ENCODE results near the gene ZFP36. TPM values are rescaled to one million over a fixed set of nuclear protein-coding genes. Genes with fewer than 3 reads are reported as not detected.

The ZFP36 gene
- polyA plus RNA-seq, 2 of the 4 experiments (the other 2 are of a cell fraction), result 22.1 to 29.1 TPM

DNA sequence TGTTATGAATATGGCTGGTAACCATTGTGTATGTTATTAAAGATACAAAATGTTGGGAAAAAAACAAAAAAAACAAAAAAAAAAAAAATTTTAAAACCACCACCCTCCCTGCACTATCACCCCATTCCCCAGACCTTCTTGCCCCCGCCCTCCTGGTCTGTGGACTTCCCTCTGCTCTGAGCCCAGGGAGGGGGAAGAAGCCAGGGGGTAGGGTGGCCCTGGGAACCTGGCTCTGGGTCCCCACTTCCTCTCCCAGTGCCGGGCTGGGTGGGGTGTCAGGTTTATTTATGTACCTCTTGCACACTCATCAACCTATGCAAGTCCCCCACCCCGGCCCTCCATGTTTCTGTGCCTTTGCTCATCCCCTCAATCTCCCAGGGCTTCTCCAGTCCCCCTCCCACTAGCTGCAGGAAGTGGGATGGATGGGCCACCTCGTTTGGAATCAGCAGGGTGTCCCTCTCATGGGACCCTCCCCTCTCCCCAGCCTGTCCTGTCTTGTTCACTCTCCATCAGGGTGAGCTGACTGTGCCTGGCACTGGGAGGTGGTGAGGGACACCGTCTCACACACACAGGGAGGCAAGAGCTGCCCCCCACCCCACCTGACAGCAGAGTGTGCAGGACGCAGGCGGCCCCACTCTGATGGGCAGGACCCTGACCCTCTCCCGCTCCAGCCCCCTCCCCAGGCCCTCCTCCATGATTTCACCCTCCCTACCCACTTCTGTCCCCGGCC is 21.6 kb upstream of the ZFP36 start:
- DNase-seq (ENCODE audit: low read depth in 1 of 2, low spot score in 1 of 2), result no peak
- no peak for FAIRE-seq
- Histone ChIP-seq H3K4me1 (peaks cover 6% of the 10 kb centered on the region; the same call in 2 of the 3 replicates), H3K27ac (no peak overlapping the region), H3K4me3 (no peak overlapping the region), H3K9me3 (no peaks in the 10 kb centered on the region), H3K4me2 (no peak overlapping the region)
- TF ChIP-seq POLR2AphosphoS2 (conservative IDR thresholded peaks at IDR 0.05; ENCODE audit: low read length) (peak; percentile 30; the same call in 1 of the 2 replicates), TFCP2L1 (CRISPR knock-in tag; IDR thresholded peaks at IDR 0.05) (peak; percentile 41; the same call in 1 of the 2 replicates), HOXA7 (CRISPR knock-in tag; IDR thresholded peaks at IDR 0.05) (peak; percentile 41; the same call in 1 of the 2 replicates), JUN (IDR thresholded peaks at IDR 0.05) (peak in 1 of 2 experiments; percentile 17; a peak in 1 of 5 replicates), ZNF302 (CRISPR knock-in tag; IDR thresholded peaks at IDR 0.05) (no peak), KDM1A (IDR thresholded peaks at IDR 0.05; ENCODE audit: low read depth) (no peak)
- ChIA-PET POLR2A (interaction anchor here (1.0 kb wide), 1 partner anchor 13 kb away, joined by 4 read pairs; no protein-coding TSS in a partner anchor), CTCF (interaction anchor here (0.6 to 5.4 kb wide), 8 partner anchors 9 to 880 kb away, joined by 3 to 50 read pairs (median 4); partner anchors contain the start of genes MRPS12, PLEKHG2 and SARS2)
- ATAC-seq, result peak in 1 of 2 experiments; percentile 4; a peak in 1 of 6 replicates
- WGBS (ENCODE audit: missing lambda C conversion rate), result 75% methylated on average over 9 of the region's 9 CpGs

DNA sequence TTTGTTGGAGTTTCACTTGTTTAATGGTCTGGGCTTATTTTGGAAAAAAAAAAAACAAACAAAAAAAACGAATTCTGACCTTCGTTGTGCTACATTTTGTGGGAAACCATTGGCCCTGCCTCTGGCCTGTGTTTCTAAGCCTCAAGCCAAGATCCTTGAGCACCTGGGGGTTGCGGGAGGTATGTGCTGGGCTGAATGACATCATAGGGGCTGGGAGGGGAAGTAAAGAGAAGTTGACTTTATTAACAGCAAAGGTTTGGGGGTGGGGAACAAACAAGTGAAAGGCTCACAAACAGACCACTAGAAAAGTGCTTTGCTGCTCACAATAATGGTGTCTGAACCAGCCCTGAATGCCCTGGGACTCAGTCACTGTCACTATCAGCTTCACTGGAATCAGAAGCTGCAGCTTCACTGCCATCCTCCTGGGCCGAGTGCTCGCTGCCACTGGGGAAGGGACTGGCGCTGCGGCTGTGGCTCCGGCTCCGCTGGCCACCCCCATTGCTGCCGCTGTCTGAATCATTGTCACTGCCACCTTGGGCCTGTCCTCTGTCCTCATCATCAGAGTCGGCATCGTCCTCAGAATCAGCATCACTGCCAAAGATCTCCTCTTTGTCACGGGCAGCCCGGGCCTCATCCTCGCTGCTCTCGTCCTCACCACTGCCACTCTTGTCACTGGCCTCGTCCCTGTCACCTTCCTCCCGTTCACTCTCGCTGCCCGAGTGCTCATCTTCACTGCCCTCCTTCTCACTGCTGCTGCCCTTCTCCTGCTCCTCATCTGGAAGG is 20.8 kb upstream of the ZFP36 start:
- H3K27ac ChIP-seq, result no peak overlapping the region
- no peak for DNase-seq (ENCODE audit: low read depth in 1 of 2, low spot score in 1 of 2)
- no peak for ATAC-seq
- H3K4me1 ChIP-seq, result peaks cover 8% of the 10 kb centered on the region; the same call in 2 of the 3 replicates
- ChIA-PET CTCF (interaction anchor here (0.6 to 5.4 kb wide), 8 partner anchors 8 to 881 kb away, joined by 3 to 50 read pairs (median 4); partner anchors contain the start of genes MRPS12, PLEKHG2 and SARS2), POLR2A (interaction anchor here (1.0 kb wide), 1 partner anchor 12 kb away, joined by 4 read pairs; no protein-coding TSS in a partner anchor)
- peak; percentile 90 for FAIRE-seq
- WGBS (ENCODE audit: missing lambda C conversion rate), result 90% methylated on average over 20 of the region's 20 CpGs
- H3K9me3 ChIP-seq, result no peaks in the 10 kb centered on the region
- no peak overlapping the region for H3K4me2 ChIP-seq
- no peak overlapping the region for H3K4me3 ChIP-seq
- TF ChIP-seq EP300 (IDR thresholded peaks at IDR 0.05), result no peak
- no peak for TF ChIP-seq FOSB (CRISPR knock-in tag; IDR thresholded peaks at IDR 0.05)
- no peak for TF ChIP-seq TFCP2L1 (CRISPR knock-in tag; IDR thresholded peaks at IDR 0.05)
- TF ChIP-seq KDM5A (IDR thresholded peaks at IDR 0.05), result no peak
- TF ChIP-seq RNF2 (IDR thresholded peaks at IDR 0.05; ENCODE audit: borderline replicate concordance, low read depth), result no peak

DNA sequence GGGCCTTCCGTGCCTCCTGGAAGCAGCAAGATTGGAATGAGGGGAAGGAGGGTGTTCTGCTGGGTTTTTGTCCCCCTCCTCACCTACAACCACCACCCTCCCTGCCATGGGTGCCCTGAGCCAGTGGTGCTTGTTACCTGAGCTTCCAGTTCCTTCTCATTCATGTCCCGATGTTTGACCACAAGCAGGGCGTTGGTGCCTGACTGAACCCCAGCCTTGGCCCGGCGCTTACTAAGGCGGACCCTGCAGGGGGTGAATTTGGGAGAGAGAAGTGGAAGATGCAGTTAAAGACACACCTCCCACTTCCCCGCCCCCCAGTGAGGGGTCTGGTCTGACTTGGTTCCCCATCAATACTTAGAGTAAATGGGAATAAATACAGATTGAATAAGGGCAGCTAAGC is 20.1 kb upstream of the ZFP36 start:
- no peaks in the 10 kb centered on the region for H3K9me3 ChIP-seq
- no peak overlapping the region for H3K27ac ChIP-seq
- ChIA-PET POLR2A (no interaction called here), CTCF (interaction anchor here (1.2 to 5.4 kb wide), 6 partner anchors 8 to 456 kb away, joined by 3 to 50 read pairs (median 4); partner anchors contain the start of genes MRPS12, PLEKHG2 and SARS2)
- TF ChIP-seq POLR2A (IDR thresholded peaks at IDR 0.05; ENCODE audit: low read length) (no peak), MAZ (IDR thresholded peaks at IDR 0.05; ENCODE audit: borderline replicate concordance, low read depth, low read length) (no peak), HOXB13 (CRISPR knock-in tag; IDR thresholded peaks at IDR 0.05; ENCODE audit: low read depth) (no peak), KDM1A (IDR thresholded peaks at IDR 0.05; ENCODE audit: low read depth) (no peak), SMC3 (IDR thresholded peaks at IDR 0.05) (no peak), ZC3H11A (IDR thresholded peaks at IDR 0.05) (no peak), EHF (CRISPR knock-in tag; IDR thresholded peaks at IDR 0.05) (no peak)
- TF ChIP-seq, protein P1, sequence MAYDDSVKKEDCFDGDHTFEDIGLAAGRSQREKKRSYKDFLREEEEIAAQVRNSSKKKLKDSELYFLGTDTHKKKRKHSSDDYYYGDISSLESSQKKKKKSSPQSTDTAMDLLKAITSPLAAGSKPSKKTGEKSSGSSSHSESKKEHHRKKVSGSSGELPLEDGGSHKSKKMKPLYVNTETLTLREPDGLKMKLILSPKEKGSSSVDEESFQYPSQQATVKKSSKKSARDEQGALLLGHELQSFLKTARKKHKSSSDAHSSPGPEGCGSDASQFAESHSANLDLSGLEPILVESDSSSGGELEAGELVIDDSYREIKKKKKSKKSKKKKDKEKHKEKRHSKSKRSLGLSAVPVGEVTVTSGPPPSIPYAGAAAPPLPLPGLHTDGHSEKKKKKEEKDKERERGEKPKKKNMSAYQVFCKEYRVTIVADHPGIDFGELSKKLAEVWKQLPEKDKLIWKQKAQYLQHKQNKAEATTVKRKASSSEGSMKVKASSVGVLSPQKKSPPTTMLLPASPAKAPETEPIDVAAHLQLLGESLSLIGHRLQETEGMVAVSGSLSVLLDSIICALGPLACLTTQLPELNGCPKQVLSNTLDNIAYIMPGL (CRISPR knock-in tag; IDR thresholded peaks at IDR 0.05; ENCODE audit: borderline replicate concordance), result no peak
- FAIRE-seq, result no peak
- H3K4me3 ChIP-seq, result no peak overlapping the region
- H3K4me1 ChIP-seq, result peaks cover 8% of the 10 kb centered on the region; the same call in 2 of the 3 replicates
- WGBS (ENCODE audit: missing lambda C conversion rate), result 92% methylated on average over 7 of the region's 7 CpGs
- ATAC-seq, result no peak
- DNase-seq (ENCODE audit: low read depth in 1 of 2, low spot score in 1 of 2), result no peak
- H3K4me2 ChIP-seq, result no peak overlapping the region
